Panc1 (cell line): ENCODE results near the gene MPRIP.

Experiments
- CTCF ChIP-seq: fragments of 450-650 bp; IDR thresholded peaks from 2 replicates; pipeline ENCODE4 v1.5.1; 2017; ENCODE audit warnings: mild to moderate bottlenecking
- REST ChIP-seq, 2 experiments: IDR thresholded peaks; 2 replicates each; pipeline ENCODE4 v1.6.1; 2011 to 2012; ENCODE audit warnings: low read depth in 2 of 2, control low read depth in 1 of 2, low read length in 1 of 2, mild to moderate bottlenecking in 1 of 2, moderate library complexity in 1 of 2; ENCODE audit not compliant: insufficient read depth in 1 of 2
- SIN3A ChIP-seq: IDR thresholded peaks from 2 replicates; pipeline ENCODE4 v1.6.1; 2012; ENCODE audit warnings: low read depth, mild to moderate bottlenecking, low read length, moderate library complexity, borderline replicate concordance; ENCODE audit not compliant: insufficient read depth
- TCF7L2 ChIP-seq: IDR thresholded peaks from 2 replicates; pipeline ENCODE4 v1.6.1; 2011; ENCODE audit warnings: mild to moderate bottlenecking, low read depth, low read length, inconsistent platforms

- TF ChIP-seq CTCF (no peak), TCF7L2 (no peak), REST (IDR thresholded peaks at IDR 0.05; ENCODE audit: insufficient read depth in 1 of 2, low read depth in 2 of 2, low read length in 1 of 2) (no peak), SIN3A (no peak)
Observed at GRCh38 chr17:17018021-17018441, 24.2 kb upstream of the MPRIP start.
